Astrocyte (in vitro differentiated cells and primary cell): Measurements from ENCODE around the gene USP44. TPM values are rescaled to one million over a fixed set of nuclear protein-coding genes. Genes with fewer than 3 reads are reported as not detected.

Experiments used
- DNase-seq: peaks from one replicate; pipeline ENCODE4 v3.0.0-alpha.2; 2010; ENCODE audit warnings: low read depth
- FAIRE-seq: peaks from 2 replicates; lab custom pipeline; 2011; peaks lifted over from hg19 to GRCh38; lab: Jason Lieb, UNC
- H2AFZ ChIP-seq: 2 replicates; pipeline ENCODE4 v1.6.0; 2012; ENCODE audit warnings: low read depth, low read length, inconsistent platforms
- H3K27ac ChIP-seq: 2 replicates; pipeline ENCODE4 v1.5.1; 2011; ENCODE audit warnings: low read depth, low read length, inconsistent platforms
- H3K27me3 ChIP-seq: 2 replicates; pipeline ENCODE4 v1.6.0; 2011; ENCODE audit warnings: low read length, inconsistent platforms; ENCODE audit not compliant: insufficient read depth
- H3K36me3 ChIP-seq: 2 replicates; pipeline ENCODE4 v1.5.1; 2011; ENCODE audit warnings: low read length, inconsistent platforms; ENCODE audit not compliant: insufficient read depth
- H3K4me1 ChIP-seq: 2 replicates; pipeline ENCODE4 v1.5.1; 2011; ENCODE audit warnings: low read length, inconsistent platforms; ENCODE audit not compliant: insufficient read depth
- H3K4me2 ChIP-seq: 2 replicates; pipeline ENCODE4 v1.6.0; 2012; ENCODE audit warnings: low read length, inconsistent platforms
- H3K4me3 ChIP-seq: 2 replicates; pipeline ENCODE4 v1.5.1; 2011; ENCODE audit warnings: low read depth, mild to moderate bottlenecking, low read length, inconsistent platforms; ENCODE audit not compliant: insufficient read depth
- H3K79me2 ChIP-seq: 2 replicates; pipeline ENCODE4 v1.6.0; 2012; ENCODE audit warnings: mild to moderate bottlenecking, low read length, inconsistent platforms; ENCODE audit not compliant: insufficient read depth
- H3K9ac ChIP-seq: 2 replicates; pipeline ENCODE4 v1.6.0; 2012; ENCODE audit warnings: mild to moderate bottlenecking, low read length, inconsistent platforms
- H3K9me3 ChIP-seq: 2 replicates; pipeline ENCODE4 v1.5.1; 2012; ENCODE audit warnings: low read depth, mild to moderate bottlenecking, low read length, inconsistent platforms; ENCODE audit not compliant: insufficient read depth
- H4K20me1 ChIP-seq: 2 replicates; pipeline ENCODE4 v1.6.0; 2012; ENCODE audit warnings: low read length, inconsistent platforms; ENCODE audit not compliant: insufficient read depth
- H3K27ac Mint-ChIP-seq: one replicate; pipeline ENCODE4 v1.8.0; 2021; ENCODE audit warnings: mild to moderate bottlenecking, mixed read lengths; ENCODE audit not compliant: unreplicated experiment
- H3K27me3 Mint-ChIP-seq: one replicate; pipeline ENCODE4 v1.8.0; 2021; ENCODE audit warnings: low read depth, mixed read lengths; ENCODE audit not compliant: unreplicated experiment
- H3K36me3 Mint-ChIP-seq: one replicate; pipeline ENCODE4 v1.8.0; 2021; ENCODE audit warnings: low read depth, mixed read lengths; ENCODE audit not compliant: unreplicated experiment
- H3K4me1 Mint-ChIP-seq: one replicate; pipeline ENCODE4 v1.8.0; 2021; ENCODE audit warnings: low read depth, mixed read lengths; ENCODE audit not compliant: unreplicated experiment
- H3K4me3 Mint-ChIP-seq: one replicate; pipeline ENCODE4 v1.8.0; 2021; ENCODE audit warnings: mild to moderate bottlenecking, moderate library complexity, mixed read lengths; ENCODE audit not compliant: unreplicated experiment
- H3K9me3 Mint-ChIP-seq: one replicate; pipeline ENCODE4 v1.8.0; 2021; ENCODE audit warnings: mild to moderate bottlenecking, mixed read lengths; ENCODE audit not compliant: unreplicated experiment
- EZH2 ChIP-seq: IDR thresholded peaks from 2 replicates; pipeline ENCODE4 v1.6.1; 2012; ENCODE audit warnings: mild to moderate bottlenecking, low read length, inconsistent platforms; ENCODE audit not compliant: insufficient read depth
- total RNA-seq: library from RNA; stranded (reverse); gene quantifications from 2 replicates; pipeline ENCODE4 v1.2.1, GENCODE V29; 2021
- TF ChIP-seq, protein P1 (sequence below): IDR thresholded peaks from 2 replicates; pipeline ENCODE4 v1.5.1; 2011; ENCODE audit warnings: low read depth, mild to moderate bottlenecking, inconsistent platforms, low read length, moderate library complexity; ENCODE audit not compliant: insufficient read depth

USP44 gene
- total RNA-seq, 1 donor from 2014 or later = 5.4 TPM

DNA sequence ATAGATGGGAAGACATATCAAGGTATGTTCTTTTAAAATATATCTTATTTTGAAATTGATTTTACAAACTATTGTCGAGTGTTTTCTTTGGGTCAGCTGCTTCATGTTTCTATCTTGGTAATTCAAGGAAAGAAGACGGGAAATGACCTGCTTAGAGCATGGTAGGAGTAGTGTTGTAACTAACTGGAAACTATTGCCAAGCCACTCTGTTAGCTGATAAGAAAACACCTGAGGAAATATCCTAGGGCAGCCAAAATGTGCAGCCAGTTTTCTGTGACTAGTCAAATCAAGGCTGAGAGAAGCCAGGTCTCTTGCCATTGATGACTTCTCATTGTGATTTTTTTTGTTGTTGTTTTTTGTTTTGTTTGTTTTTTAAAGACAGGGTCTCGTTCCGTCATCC lies 47.1 kb downstream of the USP44 start:
- Histone ChIP-seq H3K27ac (no peak overlapping the region), H4K20me1 (peaks cover 13% of the 10 kb centered on the region), H3K27me3 (no peaks in the 10 kb centered on the region), H3K4me2 (no peak overlapping the region), H3K4me1 (no peaks in the 10 kb centered on the region), H3K79me2 (peaks cover 42% of the 10 kb centered on the region), H2AFZ (no peak overlapping the region), H3K9ac (no peak overlapping the region), H3K4me3 (no peak overlapping the region), H3K36me3 (peaks cover 39% of the 10 kb centered on the region), H3K9me3 (no peaks in the 10 kb centered on the region)
- TF ChIP-seq, protein P1, sequence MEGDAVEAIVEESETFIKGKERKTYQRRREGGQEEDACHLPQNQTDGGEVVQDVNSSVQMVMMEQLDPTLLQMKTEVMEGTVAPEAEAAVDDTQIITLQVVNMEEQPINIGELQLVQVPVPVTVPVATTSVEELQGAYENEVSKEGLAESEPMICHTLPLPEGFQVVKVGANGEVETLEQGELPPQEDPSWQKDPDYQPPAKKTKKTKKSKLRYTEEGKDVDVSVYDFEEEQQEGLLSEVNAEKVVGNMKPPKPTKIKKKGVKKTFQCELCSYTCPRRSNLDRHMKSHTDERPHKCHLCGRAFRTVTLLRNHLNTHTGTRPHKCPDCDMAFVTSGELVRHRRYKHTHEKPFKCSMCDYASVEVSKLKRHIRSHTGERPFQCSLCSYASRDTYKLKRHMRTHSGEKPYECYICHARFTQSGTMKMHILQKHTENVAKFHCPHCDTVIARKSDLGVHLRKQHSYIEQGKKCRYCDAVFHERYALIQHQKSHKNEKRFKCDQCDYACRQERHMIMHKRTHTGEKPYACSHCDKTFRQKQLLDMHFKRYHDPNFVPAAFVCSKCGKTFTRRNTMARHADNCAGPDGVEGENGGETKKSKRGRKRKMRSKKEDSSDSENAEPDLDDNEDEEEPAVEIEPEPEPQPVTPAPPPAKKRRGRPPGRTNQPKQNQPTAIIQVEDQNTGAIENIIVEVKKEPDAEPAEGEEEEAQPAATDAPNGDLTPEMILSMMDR = no peak
- no peak for TF ChIP-seq EZH2
- DNase-seq (no peak), FAIRE-seq (no peak)
- Mint-ChIP-seq H3K27me3 (no peaks in the 10 kb centered on the region), H3K4me3 (no peak overlapping the region), H3K27ac (no peak overlapping the region), H3K9me3 (no peaks in the 10 kb centered on the region), H3K36me3 (peaks cover 26% of the 10 kb centered on the region), H3K4me1 (no peaks in the 10 kb centered on the region)

DNA sequence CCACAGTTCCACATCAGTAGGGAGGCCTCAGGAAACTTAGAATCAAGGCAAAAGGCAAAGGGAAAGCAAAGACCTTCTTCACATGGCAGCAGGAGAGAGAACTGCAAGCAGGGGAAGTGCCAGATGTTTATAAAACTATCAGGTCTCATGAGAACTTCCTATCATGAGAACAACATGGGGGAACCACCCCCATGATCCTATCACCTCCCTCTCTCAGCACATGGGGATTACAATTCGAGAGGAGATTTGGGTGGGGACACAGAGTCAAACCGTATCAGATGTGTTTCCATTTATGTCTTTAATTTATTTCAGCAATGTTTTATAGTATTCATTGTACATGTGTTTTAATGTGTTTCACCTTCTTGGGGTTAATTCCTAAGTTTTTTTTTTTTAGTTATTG lies 51.5 kb downstream of the USP44 start:
- no peaks in the 10 kb centered on the region for H3K27me3 ChIP-seq
- H3K9ac ChIP-seq = no peak overlapping the region
- TF ChIP-seq EZH2 = no peak
- TF ChIP-seq, protein P1 = no peak
- Mint-ChIP-seq H3K4me1 (no peaks in the 10 kb centered on the region), H3K9me3 (no peaks in the 10 kb centered on the region), H3K27ac (no peak overlapping the region), H3K36me3 (peaks cover 39% of the 10 kb centered on the region), H3K4me3 (no peak overlapping the region), H3K27me3 (no peaks in the 10 kb centered on the region)
- no peak overlapping the region for H2AFZ ChIP-seq
- no peak overlapping the region for H3K4me2 ChIP-seq
- H3K9me3 ChIP-seq = no peaks in the 10 kb centered on the region
- no peak overlapping the region for H3K4me3 ChIP-seq
- no peak for FAIRE-seq
- peaks cover 14% of the 10 kb centered on the region for H4K20me1 ChIP-seq
- H3K36me3 ChIP-seq = peaks cover 49% of the 10 kb centered on the region
- H3K79me2 ChIP-seq = peaks cover 42% of the 10 kb centered on the region
- no peak overlapping the region for H3K27ac ChIP-seq
- DNase-seq = no peak
- H3K4me1 ChIP-seq = no peaks in the 10 kb centered on the region

DNA sequence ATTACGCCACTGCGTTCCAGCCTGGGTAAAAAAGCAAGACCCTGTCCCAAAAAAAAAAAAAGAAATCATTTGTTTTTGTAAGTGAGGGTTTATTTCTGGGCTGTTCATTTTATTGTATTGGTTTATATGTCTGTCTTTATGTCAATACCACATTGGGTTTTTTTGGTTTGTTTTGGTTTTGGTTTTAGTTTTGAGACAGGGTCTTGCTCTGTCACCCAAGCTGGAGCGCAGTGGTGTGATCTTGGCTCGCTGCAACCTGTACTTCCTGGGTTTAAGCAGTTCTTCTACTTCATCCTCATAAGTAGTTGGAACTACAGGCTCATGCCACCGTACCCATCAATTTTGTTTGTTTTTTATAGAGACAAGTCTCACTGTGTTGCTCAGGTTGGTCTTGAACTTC lies 52.3 kb downstream of the USP44 start:
- Histone ChIP-seq H4K20me1 (peaks cover 14% of the 10 kb centered on the region), H3K27me3 (no peaks in the 10 kb centered on the region), H3K27ac (no peak overlapping the region), H2AFZ (no peak overlapping the region), H3K9me3 (no peaks in the 10 kb centered on the region), H3K9ac (no peak overlapping the region), H3K4me3 (no peak overlapping the region), H3K4me1 (no peaks in the 10 kb centered on the region), H3K36me3 (peaks cover 49% of the 10 kb centered on the region), H3K79me2 (peaks cover 42% of the 10 kb centered on the region), H3K4me2 (no peak overlapping the region)
- H3K4me3 Mint-ChIP-seq = no peak overlapping the region
- DNase-seq (no peak), FAIRE-seq (no peak)
- no peaks in the 10 kb centered on the region for H3K27me3 Mint-ChIP-seq
- H3K36me3 Mint-ChIP-seq = peaks cover 33% of the 10 kb centered on the region
- no peak overlapping the region for H3K27ac Mint-ChIP-seq
- H3K4me1 Mint-ChIP-seq = no peaks in the 10 kb centered on the region
- no peaks in the 10 kb centered on the region for H3K9me3 Mint-ChIP-seq
- TF ChIP-seq, protein P1 = no peak
- no peak for TF ChIP-seq EZH2
